ENCODE data around the gene FIZ1.

DNA sequence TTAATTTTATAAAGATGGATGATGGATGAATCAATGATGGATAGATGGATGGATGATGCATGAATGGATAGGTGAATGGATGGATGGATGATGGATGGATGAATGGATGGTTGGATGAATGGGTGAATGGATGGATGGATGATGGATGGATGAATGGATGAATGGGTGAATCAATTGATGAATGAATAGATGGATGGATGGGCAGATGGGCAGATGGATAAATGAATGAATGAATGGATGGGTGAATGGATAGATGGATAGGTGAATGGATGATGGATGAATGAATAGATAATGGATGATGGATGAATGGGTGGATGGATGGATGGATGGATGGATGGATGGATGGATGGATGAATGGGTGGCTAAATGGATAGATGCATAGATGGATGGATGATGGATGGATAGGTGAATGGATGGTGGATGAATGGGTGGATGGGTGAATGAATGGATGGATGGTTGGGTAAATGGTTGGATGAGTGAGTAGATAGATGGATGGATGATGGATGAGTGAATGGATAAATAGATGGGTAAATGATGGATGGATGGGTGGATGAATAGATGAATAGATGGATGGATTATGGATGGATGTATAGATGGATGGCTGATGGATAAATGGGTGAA, 31.5 kb downstream of the FIZ1 start:
- TF ChIP-seq ZNF8 (CRISPR knock-in tag; IDR thresholded peaks at IDR 0.05) (no peak), ZFP30 (CRISPR knock-in tag; IDR thresholded peaks at IDR 0.05) (no peak), CSDC2 (CRISPR knock-in tag; IDR thresholded peaks at IDR 0.05) (no peak), ZFP3 (CRISPR knock-in tag; IDR thresholded peaks at IDR 0.05) (no peak), TCF4 (CRISPR knock-in tag; IDR thresholded peaks at IDR 0.05; ENCODE audit: borderline replicate concordance) (no peak), ZC3H10 (CRISPR knock-in tag; IDR thresholded peaks at IDR 0.05) (no peak), ZNF565 (CRISPR knock-in tag; conservative IDR thresholded peaks at IDR 0.05; ENCODE audit: low read depth) (no peak), OSR1 (CRISPR knock-in tag; IDR thresholded peaks at IDR 0.05) (no peak), ISL1 (CRISPR knock-in tag; IDR thresholded peaks at IDR 0.05) (no peak)
- TF ChIP-seq, protein P1, sequence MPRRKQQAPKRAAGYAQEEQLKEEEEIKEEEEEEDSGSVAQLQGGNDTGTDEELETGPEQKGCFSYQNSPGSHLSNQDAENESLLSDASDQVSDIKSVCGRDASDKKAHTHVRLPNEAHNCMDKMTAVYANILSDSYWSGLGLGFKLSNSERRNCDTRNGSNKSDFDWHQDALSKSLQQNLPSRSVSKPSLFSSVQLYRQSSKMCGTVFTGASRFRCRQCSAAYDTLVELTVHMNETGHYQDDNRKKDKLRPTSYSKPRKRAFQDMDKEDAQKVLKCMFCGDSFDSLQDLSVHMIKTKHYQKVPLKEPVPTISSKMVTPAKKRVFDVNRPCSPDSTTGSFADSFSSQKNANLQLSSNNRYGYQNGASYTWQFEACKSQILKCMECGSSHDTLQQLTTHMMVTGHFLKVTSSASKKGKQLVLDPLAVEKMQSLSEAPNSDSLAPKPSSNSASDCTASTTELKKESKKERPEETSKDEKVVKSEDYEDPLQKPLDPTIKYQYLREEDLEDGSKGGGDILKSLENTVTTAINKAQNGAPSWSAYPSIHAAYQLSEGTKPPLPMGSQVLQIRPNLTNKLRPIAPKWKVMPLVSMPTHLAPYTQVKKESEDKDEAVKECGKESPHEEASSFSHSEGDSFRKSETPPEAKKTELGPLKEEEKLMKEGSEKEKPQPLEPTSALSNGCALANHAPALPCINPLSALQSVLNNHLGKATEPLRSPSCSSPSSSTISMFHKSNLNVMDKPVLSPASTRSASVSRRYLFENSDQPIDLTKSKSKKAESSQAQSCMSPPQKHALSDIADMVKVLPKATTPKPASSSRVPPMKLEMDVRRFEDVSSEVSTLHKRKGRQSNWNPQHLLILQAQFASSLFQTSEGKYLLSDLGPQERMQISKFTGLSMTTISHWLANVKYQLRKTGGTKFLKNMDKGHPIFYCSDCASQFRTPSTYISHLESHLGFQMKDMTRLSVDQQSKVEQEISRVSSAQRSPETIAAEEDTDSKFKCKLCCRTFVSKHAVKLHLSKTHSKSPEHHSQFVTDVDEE (CRISPR knock-in tag; IDR thresholded peaks at IDR 0.05), result no peak

Measured in SK-N-SH treated with all-trans-retinoic acid at 6 μM for 48 hours (cell line).